Heart left ventricle (tissue), 13 donors: ENCODE measurements around the gene CAMKK2.

ENCODE experiments used
- POLR2A ChIP-seq, 2 donors: fragments of 450-650 bp; IDR thresholded peaks; one replicate each; pipeline ENCODE4 v1.6.1; 2017; ENCODE audit warnings: antibody characterized with exemption in 2 of 2, mild to moderate bottlenecking in 2 of 2, moderate library complexity in 2 of 2
- TF ChIP-seq, protein P1 (sequence below), 12 donors: fragments of 200-600 bp; sonication (generic) in 4 of 12; IDR thresholded peaks; one replicate each; pipeline versions ENCODE4 v1.5.0 to v1.8.0; 2018 to 2022; ENCODE audit warnings: antibody characterized with exemption in 12 of 12, mild to moderate bottlenecking in 5 of 12
- donor health status: ischemic (EF 13 %, LVEDD 7.1; RV severe dilation, severe dysfunction).
- donor health status: DM: no; HTN: yes; CAD: no.
- donor health status: DM: no; HTN: no; CAD: no.
- donor health status: ischemic (EF 25% LVEDD 6.9; RV normal size, moderate dysfunction).
- donor health status: ischemic (EF 25% LVEDD 5.7; RV mildly dilated, moderate dysfunction).
- donor health status: ischemic (EF 35%, LVEDD 5.7; RV mildly dilated, moderate dysfunction).
- donor health status: nonischemic (EF 11% LVEDD 7.7; RV severe dilation, severe dysfunction).
- donor health status: DM: yes; HTN: yes; CAD: no.
- donor health status: PGD.
- donor health status: ischemic (EF 29% LVEDD 5.4; RV normal size, mild dysfunction).
- donor health status: nonischemic (EF 23%, LVEDD 6.1; RV moderate dilation, normal function).

DNA sequence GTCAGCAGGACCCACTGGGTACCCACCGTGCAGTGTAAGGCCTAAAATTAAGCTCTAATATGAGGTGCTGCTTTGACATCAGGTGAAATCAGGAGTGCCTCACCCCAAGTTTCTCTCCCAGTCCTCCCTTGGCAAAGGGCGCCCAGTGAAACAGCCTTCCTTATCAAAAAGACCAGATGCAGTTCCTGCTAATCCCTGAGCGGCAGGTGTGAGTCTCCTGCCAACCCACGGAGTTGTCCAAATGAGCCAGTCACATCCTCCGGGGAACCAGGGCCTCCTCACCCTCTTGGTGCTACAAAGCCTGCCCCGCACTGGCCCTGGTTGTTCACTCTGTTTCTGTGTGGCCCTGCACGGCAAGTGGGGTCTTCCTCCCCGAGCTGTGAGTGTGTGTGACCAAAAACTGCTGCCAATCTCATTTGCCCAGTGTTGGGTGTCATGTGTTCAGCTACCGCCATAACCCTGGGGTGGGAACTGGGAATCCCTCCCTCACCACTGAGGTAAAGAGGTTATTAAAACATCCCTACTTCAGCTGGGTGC lies 106.8 kb downstream of the CAMKK2 start:
- TF ChIP-seq, protein P1, sequence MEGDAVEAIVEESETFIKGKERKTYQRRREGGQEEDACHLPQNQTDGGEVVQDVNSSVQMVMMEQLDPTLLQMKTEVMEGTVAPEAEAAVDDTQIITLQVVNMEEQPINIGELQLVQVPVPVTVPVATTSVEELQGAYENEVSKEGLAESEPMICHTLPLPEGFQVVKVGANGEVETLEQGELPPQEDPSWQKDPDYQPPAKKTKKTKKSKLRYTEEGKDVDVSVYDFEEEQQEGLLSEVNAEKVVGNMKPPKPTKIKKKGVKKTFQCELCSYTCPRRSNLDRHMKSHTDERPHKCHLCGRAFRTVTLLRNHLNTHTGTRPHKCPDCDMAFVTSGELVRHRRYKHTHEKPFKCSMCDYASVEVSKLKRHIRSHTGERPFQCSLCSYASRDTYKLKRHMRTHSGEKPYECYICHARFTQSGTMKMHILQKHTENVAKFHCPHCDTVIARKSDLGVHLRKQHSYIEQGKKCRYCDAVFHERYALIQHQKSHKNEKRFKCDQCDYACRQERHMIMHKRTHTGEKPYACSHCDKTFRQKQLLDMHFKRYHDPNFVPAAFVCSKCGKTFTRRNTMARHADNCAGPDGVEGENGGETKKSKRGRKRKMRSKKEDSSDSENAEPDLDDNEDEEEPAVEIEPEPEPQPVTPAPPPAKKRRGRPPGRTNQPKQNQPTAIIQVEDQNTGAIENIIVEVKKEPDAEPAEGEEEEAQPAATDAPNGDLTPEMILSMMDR (IDR thresholded peaks at IDR 0.05): no peak
- no peak for TF ChIP-seq POLR2A (IDR thresholded peaks at IDR 0.05)
